HCT116 (cell line): ENCODE results near the gene DNAAF8. TPM values are rescaled to one million over a fixed set of nuclear protein-coding genes. Genes with fewer than 3 reads are reported as not detected.

Experiments
- ATAC-seq: fragments of 200-7000 bp; cut with Tn5 transposase; 2 replicates; pipeline ENCODE4 v1.9.1; 2020; ENCODE audit warnings: mild to moderate bottlenecking, moderate library complexity
- BruUV-seq: library from RNA; stranded (reverse); fragments of 400-500 nt; replicated peaks from 2 replicates; lab custom pipeline; 2021; lab: Mats Ljungman, UMichigan
- CTCF ChIA-PET: fragments of 300-600 bp; sonication (Branson Sonifier 250); formaldehyde crosslinking; loops from one replicate; lab custom pipeline; 2021; ENCODE audit warnings: antibody characterized with exemption; lab: Charles Lee
- POLR2A ChIA-PET: fragments of 300-600, 350-600 bp; sonication (Branson Sonifier 250); formaldehyde crosslinking; loops from one replicate; lab custom pipeline; 2021; ENCODE audit warnings: antibody characterized with exemption; lab: Charles Lee
- RAD21 ChIA-PET, 2 experiments: fragments of 300-600 bp; sonication (Branson Sonifier 250); formaldehyde crosslinking; loops; one replicate each; lab custom pipeline; 2023; ENCODE audit warnings: low total read pairs in 2 of 2; ENCODE audit not compliant: uncharacterized antibody in 2 of 2, unreplicated experiment in 2 of 2, low non-redundant PET in 1 of 2; lab: Charles Lee
- DNase-seq: peaks from one replicate; pipeline ENCODE4 v3.0.0-alpha.2; 2010; ENCODE audit warnings: low read depth, low spot score
- H2AFZ ChIP-seq: fragments of 200-600 bp; shearing (Covaris generic), sonication (generic); 2 replicates; pipeline ENCODE4 v1.6.1; 2017; ENCODE audit warnings: low read depth, mixed run types, mixed read lengths, antibody characterized with exemption, low read length; ENCODE audit not compliant: poor library complexity, severe bottlenecking
- H3K27ac ChIP-seq: 2 replicates; pipeline ENCODE4 v1.5.1; 2012; ENCODE audit warnings: low read depth, low read length
- H3K27me3 ChIP-seq: fragments of 200-600 bp; sonication (generic); 2 replicates; pipeline ENCODE4 v1.6.1; 2016; ENCODE audit warnings: mixed run types, low read length, mixed read lengths; ENCODE audit not compliant: insufficient read depth
- H3K36me3 ChIP-seq, 2 experiments: fragments of 200-500 bp in 1 of 2; fragments of 200-600 bp in 1 of 2; sonication (Bioruptor generic) in 1 of 2; sonication (generic) in 1 of 2; 2 replicates each; pipeline versions ENCODE4 v1.5.1 to v1.6.1; 2014 to 2016; ENCODE audit warnings: low read length in 2 of 2, inconsistent platforms in 1 of 2, mixed read lengths in 1 of 2, mixed run types in 1 of 2; ENCODE audit not compliant: insufficient read depth in 2 of 2, control insufficient read depth in 1 of 2
- H3K4me1 ChIP-seq, 2 experiments: fragments of 200-600 bp in 1 of 2; sonication (generic) in 1 of 2; 2 replicates each; pipeline versions ENCODE4 v1.5.1 to v1.6.1; 2012 to 2017; ENCODE audit warnings: low read length in 2 of 2, inconsistent platforms in 1 of 2, mild to moderate bottlenecking in 1 of 2, mixed read lengths in 1 of 2, mixed run types in 1 of 2, moderate library complexity in 1 of 2; ENCODE audit not compliant: insufficient read depth in 2 of 2, control insufficient read depth in 1 of 2
- H3K4me2 ChIP-seq: fragments of 200-600 bp; sonication (generic); 2 replicates; pipeline ENCODE4 v1.6.1; 2017; ENCODE audit warnings: mixed run types, low read length, mixed read lengths
- H3K4me3 ChIP-seq, 2 experiments: fragments of 200-600 bp in 1 of 2; sonication (generic) in 1 of 2; replicated peaks in 1 of 2; 2 replicates each; pipeline ENCODE4 v1.5.1; 2011 to 2016; ENCODE audit warnings: low read length in 2 of 2, control low read depth in 1 of 2, low read depth in 1 of 2, mild to moderate bottlenecking in 1 of 2, mixed read lengths in 1 of 2, mixed run types in 1 of 2
- H3K79me2 ChIP-seq: fragments of 200-600 bp; sonication (generic); 2 replicates; pipeline ENCODE4 v1.6.1; 2017; ENCODE audit warnings: mild to moderate bottlenecking, mixed run types, low read length, moderate library complexity, mixed read lengths; ENCODE audit not compliant: insufficient read depth
- H3K9ac ChIP-seq: fragments of 200-600 bp; sonication (generic); 2 replicates; pipeline ENCODE4 v1.6.1; 2016; ENCODE audit warnings: low read length, mixed read lengths
- H3K9me2 ChIP-seq: fragments of 200-600 bp; sonication (generic), shearing (Covaris generic); 2 replicates; pipeline ENCODE4 v1.6.1; 2017; ENCODE audit warnings: mixed run types, mild to moderate bottlenecking, moderate library complexity; ENCODE audit not compliant: insufficient read depth
- H3K9me3 ChIP-seq, 2 experiments: fragments of 200-500 bp in 1 of 2; fragments of 200-600 bp in 1 of 2; sonication (Bioruptor generic) in 1 of 2; sonication (generic) in 1 of 2; 2 replicates each; pipeline ENCODE4 v1.6.1; 2014 to 2017; ENCODE audit warnings: low read length in 2 of 2, mixed read lengths in 2 of 2, inconsistent platforms in 1 of 2, low read depth in 1 of 2, mild to moderate bottlenecking in 1 of 2, mixed run types in 1 of 2, moderate library complexity in 1 of 2; ENCODE audit not compliant: control insufficient read depth in 1 of 2, insufficient read depth in 1 of 2
- H4K20me1 ChIP-seq: fragments of 200-600 bp; sonication (generic), shearing (Covaris generic); 2 replicates; pipeline ENCODE4 v1.6.1; 2017; ENCODE audit warnings: mixed run types, mild to moderate bottlenecking, moderate library complexity; ENCODE audit not compliant: insufficient read depth
- EZH2 ChIP-seq: fragments of 200-600 bp; sonication (generic); IDR thresholded peaks from 2 replicates; pipeline ENCODE4 v1.6.1; 2017; ENCODE audit warnings: antibody characterized with exemption, mixed run types
- POLR2AphosphoS5 ChIP-seq: IDR thresholded peaks from 2 replicates; pipeline ENCODE4 v1.6.1; 2011; ENCODE audit warnings: mild to moderate bottlenecking, low read depth, low read length, moderate library complexity
- RAD21 ChIP-seq: IDR thresholded peaks from 2 replicates; pipeline ENCODE4 v1.6.1; 2012; ENCODE audit warnings: low read depth, mild to moderate bottlenecking
- SP1 ChIP-seq: IDR thresholded peaks from 2 replicates; pipeline ENCODE4 v1.6.1; 2012; ENCODE audit warnings: low read depth
- YY1 ChIP-seq: IDR thresholded peaks from 2 replicates; pipeline ENCODE4 v1.6.1; 2011; ENCODE audit warnings: low read length, low read depth, moderate library complexity, mild to moderate bottlenecking; ENCODE audit not compliant: insufficient replicate concordance; ENCODE audit errors: extremely low read depth
- ZFX ChIP-seq: fragments of 450-650 bp; IDR thresholded peaks from 2 replicates; pipeline ENCODE4 v1.6.1; 2017
- ZNF274 ChIP-seq: fragments of 200-500 bp; sonication (Bioruptor generic); IDR thresholded peaks from 2 replicates; pipeline ENCODE4 v1.6.1; 2014; ENCODE audit warnings: mild to moderate bottlenecking, low read depth, low read length, inconsistent platforms
- intact Hi-C: fragments of 100-400 bp; cut with micrococcal nuclease; formaldehyde crosslinking; loops from 2 replicates; pipeline ENCODE4 v1.10.0; 2022
- total RNA-seq: library from RNA; stranded (reverse); gene quantifications from one replicate; pipeline ENCODE4 v1.2.1, GENCODE V29; 2021; ENCODE audit not compliant: unreplicated experiment
- TF ChIP-seq, protein P1 (sequence below): IDR thresholded peaks from 2 replicates; pipeline ENCODE4 v1.6.1; 2012

Gene DNAAF8
- total RNA-seq, 1 experiment from 2014 or later = 1.0 TPM

DNA sequence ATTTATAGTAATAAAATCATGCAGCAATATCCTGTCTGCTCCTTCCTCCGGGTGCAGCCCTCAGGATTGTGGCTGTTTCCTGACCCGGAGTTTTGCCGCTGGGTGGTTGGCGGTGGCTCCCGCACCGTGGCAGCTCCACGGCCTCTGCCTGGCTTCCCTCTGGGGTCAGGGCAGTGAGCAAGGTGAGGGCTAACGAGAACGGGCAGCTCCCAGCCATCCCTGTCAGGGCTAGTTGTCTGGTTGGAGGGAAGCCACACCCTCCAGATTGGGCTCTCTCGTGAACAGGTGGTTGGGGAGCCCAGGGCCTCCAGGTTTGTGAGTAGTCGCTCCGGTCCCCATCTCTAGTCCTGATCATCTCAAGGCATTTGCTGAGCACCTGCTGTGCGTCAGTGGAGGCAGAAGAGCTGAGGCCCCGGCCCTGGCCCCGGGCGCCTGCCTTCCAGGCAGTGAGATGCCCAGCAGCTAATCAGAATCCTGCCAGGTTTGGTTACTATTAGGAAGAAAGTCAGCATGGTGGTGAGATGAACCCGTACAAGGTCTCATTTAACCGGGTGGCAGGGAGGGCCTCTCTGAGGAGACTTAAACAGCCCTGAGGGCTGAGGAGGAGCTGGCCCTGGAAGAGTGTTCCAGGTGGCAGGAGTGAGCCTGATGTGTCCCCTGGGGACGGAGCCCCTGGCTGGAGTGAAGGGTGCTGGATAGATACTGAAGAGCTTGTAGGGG, 43.2 kb upstream of the DNAAF8 start:
- no peaks in the 10 kb centered on the region; the same call in 1 of the 2 replicates for H3K79me2 ChIP-seq
- H3K4me1 ChIP-seq = peaks cover 8 to 16% of the 10 kb centered on the region in 2 experiments; a peak in 2 of 4 replicates
- H3K9me3 ChIP-seq = no peaks in the 10 kb centered on the region
- H3K36me3 ChIP-seq = peaks cover 0 to 2% of the 10 kb centered on the region in 2 experiments; a peak in 1 of 4 replicates
- ChIA-PET CTCF (no interaction called here), RAD21 (no interaction called here), POLR2A (no interaction called here)
- no peak overlapping the region for H3K4me2 ChIP-seq
- DNase-seq = no peak
- no peaks in the 10 kb centered on the region for H3K9me2 ChIP-seq
- no peaks in the 10 kb centered on the region for H3K27me3 ChIP-seq
- no peaks in the 10 kb centered on the region for H4K20me1 ChIP-seq
- no TSS peak for BruUV-seq
- intact Hi-C loops = no loop called here
- H3K27ac ChIP-seq = no peak overlapping the region
- no peak overlapping the region for H3K9ac ChIP-seq
- no peak overlapping the region for H2AFZ ChIP-seq
- no peak overlapping the region for H3K4me3 ChIP-seq
- ATAC-seq = no peak
- TF ChIP-seq SP1 (no peak), EZH2 (no peak), POLR2AphosphoS5 (no peak), RAD21 (no peak), ZNF274 (no peak), ZFX (no peak), YY1 (no peak)
- TF ChIP-seq, protein P1, sequence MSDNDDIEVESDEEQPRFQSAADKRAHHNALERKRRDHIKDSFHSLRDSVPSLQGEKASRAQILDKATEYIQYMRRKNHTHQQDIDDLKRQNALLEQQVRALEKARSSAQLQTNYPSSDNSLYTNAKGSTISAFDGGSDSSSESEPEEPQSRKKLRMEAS = no peak
